Upper lobe of right lung (tissue), 1 donor: ENCODE results near the gene ALDH3A2. TPM values are rescaled to one million over a fixed set of nuclear protein-coding genes. Genes with fewer than 3 reads are reported as not detected.

Source experiments
- ATAC-seq: fragments of 200-7000 bp; cut with Tn5 transposase; one replicate; pipeline ENCODE4 v1.9.1; 2020; ENCODE audit warnings: mild to moderate bottlenecking, moderate library complexity
- DNase-seq: peaks from one replicate; pipeline ENCODE4 v3.0.0-alpha.2; 2020
- H3K27ac ChIP-seq: fragments of 200-600 bp; one replicate; pipeline ENCODE4 v1.8.0; 2022
- H3K27me3 ChIP-seq: fragments of 200-600 bp; one replicate; pipeline ENCODE4 v1.8.0; 2022; ENCODE audit warnings: mild to moderate bottlenecking
- H3K36me3 ChIP-seq: fragments of 200-600 bp; one replicate; pipeline ENCODE4 v1.8.0; 2022
- H3K4me1 ChIP-seq: fragments of 200-600 bp; one replicate; pipeline ENCODE4 v1.8.0; 2022
- H3K4me3 ChIP-seq: fragments of 200-600 bp; one replicate; pipeline ENCODE4 v1.8.0; 2022; ENCODE audit warnings: mild to moderate bottlenecking
- H3K9me3 ChIP-seq: fragments of 200-600 bp; one replicate; pipeline ENCODE4 v1.8.0; 2022
- CTCF ChIP-seq: fragments of 200-600 bp; IDR thresholded peaks from one replicate; pipeline ENCODE4 v1.8.0; 2022; ENCODE audit warnings: antibody characterized with exemption
- intact Hi-C: fragments of 100-400 bp; cut with DNase I; formaldehyde crosslinking; loops from one replicate; pipeline ENCODE4 v1.11.0; 2022
- total RNA-seq: library from RNA; stranded (reverse); fragmentation: NEBNext Ultra II Directional; extraction: Animal tissue kit (Norgen Biotek cat#: 25700); gene quantifications from one replicate; pipeline ENCODE4 v1.2.1, GENCODE V29; 2021
- donor health status: DM: no; HTN: yes; CAD: no; lungs with severe emphysema.

The ALDH3A2 gene
- total RNA-seq, 1 donor from 2014 or later, result 134 TPM

- Histone ChIP-seq H3K4me1 (peaks cover 15% of the 10 kb centered on the region), H3K9me3 (no peaks in the 10 kb centered on the region), H3K36me3 (peaks cover 66% of the 10 kb centered on the region), H3K27ac (no peak overlapping the region), H3K27me3 (no peaks in the 10 kb centered on the region), H3K4me3 (no peak overlapping the region)
- no peak for DNase-seq
- no peak for ATAC-seq
- no peak for TF ChIP-seq CTCF
- intact Hi-C loops, result no loop called here
These were observed 8.5 kb downstream of the ALDH3A2 start for GRCh38 chr17:19656851-19657581.

- peak; percentile 66 for ATAC-seq
- Histone ChIP-seq H3K36me3 (peaks cover 69% of the 10 kb centered on the region), H3K27me3 (no peaks in the 10 kb centered on the region), H3K27ac (peak overlapping the region; percentile 55), H3K4me3 (no peak overlapping the region), H3K9me3 (no peaks in the 10 kb centered on the region), H3K4me1 (peaks cover 5% of the 10 kb centered on the region)
- intact Hi-C loops, result no loop called here
- DNase-seq, result no peak
- TF ChIP-seq CTCF, result no peak
These were observed 11.0 kb downstream of the ALDH3A2 start for GRCh38 chr17:19659366-19660177.

- intact Hi-C loops, result no loop called here
- Histone ChIP-seq H3K27me3 (no peaks in the 10 kb centered on the region), H3K4me1 (peaks cover 5% of the 10 kb centered on the region), H3K9me3 (no peaks in the 10 kb centered on the region), H3K36me3 (peaks cover 67% of the 10 kb centered on the region), H3K27ac (peak overlapping the region; percentile 55), H3K4me3 (no peak overlapping the region)
- DNase-seq, result no peak
- no peak for ATAC-seq
- TF ChIP-seq CTCF, result no peak
These were observed 11.8 kb downstream of the ALDH3A2 start for GRCh38 chr17:19660219-19660870.

- intact Hi-C loops, result no loop called here
- ATAC-seq, result no peak
- Histone ChIP-seq H3K9me3 (no peaks in the 10 kb centered on the region), H3K27ac (no peak overlapping the region), H3K27me3 (no peaks in the 10 kb centered on the region), H3K4me1 (peaks cover 5% of the 10 kb centered on the region), H3K4me3 (no peak overlapping the region), H3K36me3 (peaks cover 64% of the 10 kb centered on the region)
- no peak for TF ChIP-seq CTCF
- no peak for DNase-seq
These were observed 12.6 kb downstream of the ALDH3A2 start for GRCh38 chr17:19661121-19661520.

- Histone ChIP-seq H3K27me3 (no peaks in the 10 kb centered on the region), H3K4me3 (no peak overlapping the region), H3K9me3 (no peaks in the 10 kb centered on the region), H3K27ac (no peak overlapping the region), H3K36me3 (peaks cover 45% of the 10 kb centered on the region), H3K4me1 (peaks cover 5% of the 10 kb centered on the region)
- no peak for TF ChIP-seq CTCF
- ATAC-seq, result no peak
- DNase-seq, result no peak
- intact Hi-C loops, result no loop called here
These were observed 14.5 kb downstream of the ALDH3A2 start for GRCh38 chr17:19663097-19663496.
